Measurements from ENCODE around the gene AKT2.

GRCh38 chr19:40231544-40232424, 53.4 kb downstream of the AKT2 start:
- no peak for TF ChIP-seq POLR2AphosphoS5 (IDR thresholded peaks at IDR 0.05)
- no peak for TF ChIP-seq POLR2A (IDR thresholded peaks at IDR 0.05)
- TF ChIP-seq, protein P1, sequence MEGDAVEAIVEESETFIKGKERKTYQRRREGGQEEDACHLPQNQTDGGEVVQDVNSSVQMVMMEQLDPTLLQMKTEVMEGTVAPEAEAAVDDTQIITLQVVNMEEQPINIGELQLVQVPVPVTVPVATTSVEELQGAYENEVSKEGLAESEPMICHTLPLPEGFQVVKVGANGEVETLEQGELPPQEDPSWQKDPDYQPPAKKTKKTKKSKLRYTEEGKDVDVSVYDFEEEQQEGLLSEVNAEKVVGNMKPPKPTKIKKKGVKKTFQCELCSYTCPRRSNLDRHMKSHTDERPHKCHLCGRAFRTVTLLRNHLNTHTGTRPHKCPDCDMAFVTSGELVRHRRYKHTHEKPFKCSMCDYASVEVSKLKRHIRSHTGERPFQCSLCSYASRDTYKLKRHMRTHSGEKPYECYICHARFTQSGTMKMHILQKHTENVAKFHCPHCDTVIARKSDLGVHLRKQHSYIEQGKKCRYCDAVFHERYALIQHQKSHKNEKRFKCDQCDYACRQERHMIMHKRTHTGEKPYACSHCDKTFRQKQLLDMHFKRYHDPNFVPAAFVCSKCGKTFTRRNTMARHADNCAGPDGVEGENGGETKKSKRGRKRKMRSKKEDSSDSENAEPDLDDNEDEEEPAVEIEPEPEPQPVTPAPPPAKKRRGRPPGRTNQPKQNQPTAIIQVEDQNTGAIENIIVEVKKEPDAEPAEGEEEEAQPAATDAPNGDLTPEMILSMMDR (IDR thresholded peaks at IDR 0.05): no peak
